GM18507 (cell line): ENCODE results near the gene DDX19B.
A peak's percentile ranks its signal among the peaks of the same experiment; 100 is the strongest.
"Not testable (repeated sequence)": the region's sequence is repeated elsewhere in the genome, so short reads cannot be mapped to it uniquely, and the experiment has no call there.

Experiments
- DNase-seq: peaks from one replicate; pipeline ENCODE4 v3.0.0; 2011; ENCODE audit warnings: low read depth; ENCODE audit not compliant: insufficient read length; ENCODE audit errors: extremely low spot score
- FAIRE-seq: peaks from 2 replicates; lab custom pipeline; 2011; peaks lifted over from hg19 to GRCh38; lab: Jason Lieb, UNC

Gene DDX19B

DNA sequence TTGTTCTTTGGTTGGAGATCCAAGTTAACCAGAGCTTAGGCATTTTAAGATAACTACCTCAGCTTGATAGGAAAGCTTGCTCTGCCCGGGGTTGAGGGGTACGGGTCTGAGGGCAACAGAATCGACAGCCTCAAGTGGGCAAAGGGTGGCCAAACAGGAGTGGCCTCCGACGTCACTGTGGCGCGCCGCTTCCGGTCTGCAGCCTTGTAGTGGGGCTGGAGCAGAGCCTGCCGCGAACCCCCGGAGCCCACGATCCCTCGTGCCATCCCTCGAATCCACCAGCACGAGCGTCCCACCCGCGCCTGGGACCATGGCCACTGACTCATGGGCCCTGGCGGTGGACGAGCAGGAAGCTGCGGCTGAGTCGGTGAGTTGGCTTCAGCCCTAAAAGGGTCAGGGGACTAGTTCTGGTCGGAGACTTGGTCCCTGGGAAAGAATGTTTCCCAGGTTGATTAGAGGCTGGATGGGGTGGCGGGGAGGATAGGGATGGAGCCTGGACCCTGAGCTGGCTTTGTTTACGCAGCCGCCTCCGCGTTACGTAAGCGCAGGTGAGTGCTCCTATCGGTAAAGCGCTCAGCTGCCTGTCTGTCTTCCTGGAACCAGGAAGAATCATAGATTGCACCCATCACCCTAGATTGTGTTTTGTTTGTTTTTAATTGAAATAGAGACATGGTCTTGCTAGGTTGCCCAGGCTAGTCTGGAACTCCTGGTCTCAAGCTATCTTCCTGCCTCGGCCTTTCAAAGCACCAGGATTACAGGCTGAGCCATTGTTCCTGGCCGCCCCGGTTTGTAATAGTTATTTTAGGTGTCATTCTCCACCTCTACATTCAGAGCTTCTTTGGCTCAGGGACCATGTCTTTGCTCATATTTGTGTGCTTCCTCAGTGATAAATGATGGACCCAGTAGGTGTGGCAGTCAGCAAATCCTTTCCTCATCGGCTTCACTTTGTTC, at the start of gene DDX19B:
Gene DDX19B, plus strand, starts transcription at position 199 of the 951 bp plus-strand sequence. Its CDS starts 112 bp downstream, at position 311.
- FAIRE-seq = peak; percentile 71
- DNase-seq = no peak

- DNase-seq, FAIRE-seq: not testable (repeated sequence)
These were observed 49.3 kb upstream of the DDX19B start for GRCh38 chr16:70249697-70250096.

DNA sequence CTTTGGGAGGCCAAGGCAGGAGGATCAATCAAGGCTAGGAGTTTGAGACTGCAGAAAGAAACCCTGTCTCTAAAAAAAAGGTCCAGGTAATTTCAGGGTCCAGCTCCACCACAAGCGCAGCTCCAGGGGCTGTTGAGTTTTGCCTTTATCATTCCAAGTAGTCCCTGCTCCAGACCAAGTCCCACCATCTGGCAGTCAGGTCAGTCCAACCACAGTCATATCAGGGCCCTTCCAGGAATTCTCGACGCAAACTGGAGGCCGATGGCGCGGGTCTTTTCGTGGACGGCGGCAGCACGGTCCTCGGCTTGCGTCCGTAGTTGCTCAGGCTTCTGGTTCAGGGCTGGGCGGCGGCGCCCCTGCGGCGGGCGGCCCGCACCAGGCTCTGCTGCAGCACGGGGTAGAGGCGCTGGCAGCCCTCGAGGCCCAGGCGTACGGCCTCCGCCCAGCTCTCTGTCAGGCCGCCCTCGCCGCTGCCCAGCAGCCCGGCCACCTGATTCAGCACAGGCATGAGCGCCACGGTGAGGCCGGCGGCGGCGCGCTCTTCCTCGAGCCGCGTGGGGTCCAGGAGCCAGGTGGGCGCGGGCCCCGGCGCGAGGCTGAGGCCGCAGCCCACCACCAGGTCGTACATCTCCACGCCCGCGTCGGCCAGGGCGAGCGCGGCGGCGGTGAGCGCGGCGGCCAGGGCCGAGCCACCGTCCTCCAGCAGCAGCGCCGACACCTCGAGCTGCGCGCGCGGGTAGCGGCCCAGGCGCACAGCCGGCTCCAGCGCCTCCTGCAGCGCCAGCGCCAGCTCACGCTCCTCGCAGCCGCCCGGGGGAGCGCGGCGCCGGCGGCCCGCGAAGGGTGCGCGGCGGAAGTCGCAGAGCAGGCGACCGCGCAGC, 48.0 kb upstream of the DDX19B start:
- FAIRE-seq (no peak), DNase-seq (peak; percentile 44)

DNA sequence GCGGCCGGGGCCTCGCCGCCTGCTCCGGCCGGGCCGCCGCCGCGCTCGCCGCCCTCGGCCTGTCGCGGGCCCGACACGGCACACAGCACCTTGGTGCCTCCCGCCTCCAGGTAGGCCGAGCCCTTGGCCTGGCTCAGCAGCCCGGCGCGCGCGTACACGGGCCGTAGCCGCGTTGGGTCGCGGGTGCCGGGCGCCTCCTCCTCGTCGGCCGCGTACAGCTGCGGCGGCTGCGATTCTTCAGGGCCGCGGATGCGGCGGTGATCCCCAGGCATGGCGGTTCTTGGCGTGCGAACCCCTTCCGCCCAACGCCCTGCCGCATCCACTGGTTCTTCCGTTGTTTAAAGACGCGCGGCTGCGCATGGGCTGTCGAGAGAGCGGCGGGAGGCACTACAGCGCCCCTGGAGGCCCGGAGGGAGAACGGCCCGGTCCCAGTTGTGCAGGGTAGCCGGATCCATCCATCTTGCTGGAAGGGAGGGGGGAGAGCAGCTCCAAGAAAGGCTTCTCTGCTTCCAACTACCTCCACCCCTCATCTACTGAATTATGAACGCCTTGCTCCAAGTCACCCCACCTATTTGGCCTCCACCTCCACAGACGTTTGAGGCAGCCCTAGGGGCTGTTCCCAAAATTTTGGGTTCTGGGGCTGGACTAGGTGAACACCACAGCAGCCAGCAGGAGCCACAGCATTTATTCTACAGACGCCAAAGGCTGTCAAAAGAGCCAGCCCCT, 47.2 kb upstream of the DDX19B start, which contains the start of gene EXOSC6:
Gene EXOSC6, minus strand, starts transcription at position 312 of the 726 bp plus-strand sequence. Its CDS starts 40 bp downstream, at position 272.
- FAIRE-seq (peak; percentile 70), DNase-seq (peak; percentile 94)

- FAIRE-seq (no peak), DNase-seq (no peak)
These were observed 46.5 kb upstream of the DDX19B start for GRCh38 chr16:70252355-70252988.

DNA sequence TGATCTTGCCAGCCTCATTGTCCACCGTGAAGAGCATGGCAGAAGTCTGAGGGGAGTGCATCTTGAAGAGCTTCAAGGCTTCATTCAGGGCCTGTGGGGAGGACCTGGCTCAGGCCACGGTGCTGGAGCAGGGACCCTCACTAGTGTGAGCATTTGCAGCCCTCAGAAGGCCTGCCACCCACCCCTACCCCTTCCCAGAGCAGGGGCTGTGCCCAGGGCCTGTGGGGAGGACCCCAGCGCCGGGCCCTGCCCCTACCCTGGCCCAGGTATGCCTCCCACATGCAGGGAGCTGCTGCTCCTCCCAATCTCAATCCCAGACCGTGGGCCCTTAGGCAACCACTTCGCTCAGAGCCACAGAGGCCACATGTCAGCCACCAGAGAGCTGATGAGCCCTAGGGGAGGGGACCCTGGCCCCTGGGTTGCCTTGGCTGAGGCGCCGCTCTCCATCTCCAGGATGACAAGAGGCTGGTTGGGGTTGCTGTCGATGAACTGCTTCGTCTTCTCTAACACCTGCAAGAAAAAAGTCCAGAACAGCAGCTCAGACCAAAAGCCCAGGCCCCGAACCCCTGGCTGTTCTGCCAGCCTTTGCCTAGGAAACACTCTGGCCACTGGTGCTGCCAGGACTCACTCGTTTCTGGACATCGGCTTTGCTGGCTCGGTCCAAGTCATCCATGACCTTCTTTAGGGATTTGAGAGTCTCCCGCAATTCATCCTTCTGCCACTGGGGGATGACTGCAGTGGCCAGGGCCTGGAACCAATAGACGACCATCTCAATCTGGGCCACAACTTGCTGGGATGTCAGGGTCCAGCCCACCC, 45.5 kb upstream of the DDX19B start:
- DNase-seq = no peak
- FAIRE-seq = no peak

GRCh38 chr16:70254180-70254964, 44.6 kb upstream of the DDX19B start:
- FAIRE-seq (no peak), DNase-seq (no peak)

GRCh38 chr16:70254965-70255286, 44.1 kb upstream of the DDX19B start:
- FAIRE-seq (no peak), DNase-seq (no peak)

DNA sequence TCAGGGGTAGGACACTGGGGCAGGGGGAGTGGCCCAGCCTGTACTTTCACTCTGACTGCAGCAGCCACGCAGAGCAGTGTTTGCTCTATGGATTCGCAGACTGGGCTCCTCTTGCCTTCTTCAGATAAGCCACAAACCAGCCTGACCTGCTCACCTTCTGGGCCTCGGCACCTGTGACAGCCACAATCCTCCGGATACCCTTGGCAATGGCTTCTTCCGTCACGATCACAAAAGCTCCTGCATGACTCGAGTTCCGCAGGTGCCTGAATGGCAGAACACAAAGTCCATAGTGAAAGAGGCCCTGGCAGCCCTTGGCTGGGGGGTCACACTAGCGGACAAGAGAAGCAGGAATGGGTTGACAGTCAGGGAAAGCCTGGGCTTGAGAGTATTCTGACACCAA, 43.4 kb upstream of the DDX19B start:
- no peak for FAIRE-seq
- DNase-seq = no peak

GRCh38 chr16:70257391-70257790, 41.6 kb upstream of the DDX19B start:
- DNase-seq (no peak), FAIRE-seq (no peak)

- no peak for DNase-seq
- no peak for FAIRE-seq
These were observed 40.9 kb upstream of the DDX19B start for GRCh38 chr16:70258065-70258464.

- FAIRE-seq = no peak
- no peak for DNase-seq
These were observed 40.0 kb upstream of the DDX19B start for GRCh38 chr16:70258946-70259345.

DNA sequence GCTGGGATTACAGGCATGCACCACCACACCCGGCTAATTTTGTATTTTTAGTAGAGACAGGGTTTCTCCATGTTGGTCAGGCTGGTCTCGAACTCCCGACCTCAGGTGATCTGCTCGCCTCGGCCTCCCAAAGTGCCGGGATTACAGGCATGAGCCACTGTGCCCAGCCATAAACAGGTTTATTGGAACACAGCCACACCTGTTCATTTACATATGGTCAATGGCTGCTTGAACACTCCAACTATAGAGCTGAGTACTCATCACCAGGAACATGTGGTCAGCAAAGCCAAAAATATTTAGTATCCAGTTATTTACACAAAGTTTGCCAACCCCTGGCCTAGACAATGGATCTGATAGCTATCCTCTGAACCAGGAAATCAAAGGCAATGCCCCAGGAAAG, 39.1 kb upstream of the DDX19B start:
- not testable (repeated sequence) for DNase-seq, FAIRE-seq

GRCh38 chr16:70267516-70267915, 31.5 kb upstream of the DDX19B start:
- no peak for DNase-seq
- peak; percentile 38 for FAIRE-seq

- FAIRE-seq, DNase-seq: not testable (repeated sequence)
These were observed 31.1 kb upstream of the DDX19B start for GRCh38 chr16:70267922-70268321.

DNA sequence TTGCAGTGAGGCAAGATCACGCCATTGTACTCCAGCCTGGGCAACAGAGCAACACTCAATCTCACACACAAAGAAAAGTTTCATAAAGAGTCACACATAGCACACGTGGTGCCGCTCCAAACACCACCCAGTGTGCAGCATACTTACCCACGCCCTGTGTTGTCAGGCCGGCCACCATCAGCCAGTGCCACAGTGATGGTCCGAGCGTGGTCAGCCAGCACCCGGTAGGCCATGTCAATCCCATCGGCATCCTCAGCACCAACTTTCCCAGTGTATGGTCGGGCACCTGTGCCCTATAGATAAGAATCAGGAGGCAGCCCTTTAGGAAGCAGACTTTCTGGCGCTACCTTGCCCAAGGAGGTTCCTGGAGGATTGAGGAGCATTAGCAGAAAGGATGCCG, 29.5 kb upstream of the DDX19B start:
- DNase-seq (no peak), FAIRE-seq (no peak)

DNA sequence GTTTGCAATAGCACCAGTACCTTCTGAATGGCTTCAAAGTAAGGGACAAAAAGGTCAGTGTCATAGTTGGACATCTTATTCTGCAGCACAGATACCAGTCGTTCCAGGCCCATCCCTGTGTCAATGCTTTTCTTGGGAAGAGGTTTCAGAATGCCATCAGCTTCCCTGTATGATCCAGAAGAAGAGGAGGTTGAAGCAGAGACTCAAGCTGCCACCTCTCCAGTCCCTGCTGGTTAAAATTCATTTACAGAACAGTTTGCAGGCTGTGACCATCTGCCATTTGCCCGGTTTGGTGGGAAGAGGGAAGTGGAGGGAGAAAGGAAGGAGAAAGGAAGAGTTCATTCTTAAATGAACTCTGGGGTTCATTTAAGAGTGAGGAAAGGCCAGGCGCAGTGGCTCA, 28.8 kb upstream of the DDX19B start:
- FAIRE-seq (no peak), DNase-seq (no peak)

DNA sequence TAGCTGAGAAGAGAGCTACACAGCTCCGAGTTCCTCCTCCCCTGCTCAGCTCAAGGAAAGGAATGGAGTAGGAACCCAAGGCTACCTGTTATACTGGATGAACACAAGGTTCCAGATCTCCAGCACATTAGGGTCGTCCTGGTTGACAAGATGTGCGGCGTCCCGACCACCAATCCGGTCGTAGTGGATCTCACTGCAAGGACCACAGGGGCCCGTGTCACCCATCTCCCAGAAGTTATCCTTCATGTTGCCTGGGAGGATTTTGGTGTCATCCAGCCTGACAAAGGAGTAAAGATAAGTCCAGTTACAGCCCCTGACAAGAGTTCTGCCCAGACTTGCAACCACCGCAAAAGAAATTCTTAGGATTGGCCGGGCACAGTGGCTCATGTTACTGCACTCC, 27.3 kb upstream of the DDX19B start:
- DNase-seq = no peak
- FAIRE-seq = no peak
